Right lung (tissue), 5 donors: ENCODE data around the gene PCDHB15. TPM values are rescaled to one million over a fixed set of nuclear protein-coding genes. Genes with fewer than 3 reads are reported as not detected.
"Not testable (repeated sequence)": the region's sequence is repeated elsewhere in the genome, so short reads cannot be mapped to it uniquely, and the experiment has no call there.

Experiments used
- DNase-seq, 2 donors: peaks; one replicate each; pipeline ENCODE4 v3.0.0-alpha.2; 2013
- polyA plus RNA-seq, 5 donors: library from polyadenylated mRNA; unstranded; fragments of 120-200 nt; gene quantifications; one replicate each; pipeline versions ENCODE4 v1.2.1 to v1.2.3, GENCODE V29; 2013; ENCODE audit warnings: inconsistent platforms in 1 of 5, low replicate concordance in 1 of 5; ENCODE audit not compliant: insufficient read length in 5 of 5, insufficient read depth in 1 of 5

PCDHB15 gene
- polyA plus RNA-seq, 5 donors: 9.4 to 13.2 (median 10.2) TPM

GRCh38 chr5:141236516-141237313 is 8.5 kb upstream of the PCDHB15 start:
- no peak for DNase-seq

GRCh38 chr5:141241496-141241895 is 3.7 kb upstream of the PCDHB15 start:
- no peak for DNase-seq

GRCh38 chr5:141246971-141247370 is 1.8 kb downstream of the PCDHB15 start:
- DNase-seq: not testable (repeated sequence)

- not testable (repeated sequence) for DNase-seq
These were observed 2.2 kb downstream of the PCDHB15 start for GRCh38 chr5:141247434-141247833.

GRCh38 chr5:141250576-141250975 is 5.4 kb downstream of the PCDHB15 start:
- no peak for DNase-seq

GRCh38 chr5:141258464-141258863 is 13.3 kb downstream of the PCDHB15 start:
- no peak for DNase-seq

- no peak for DNase-seq
These were observed 13.8 kb downstream of the PCDHB15 start for GRCh38 chr5:141258948-141259347.

- no peak for DNase-seq
These were observed 15.5 kb downstream of the PCDHB15 start for GRCh38 chr5:141260458-141261237.

- no peak for DNase-seq
These were observed 16.0 kb downstream of the PCDHB15 start for GRCh38 chr5:141261238-141261546.

GRCh38 chr5:141269195-141269594 is 24.0 kb downstream of the PCDHB15 start:
- DNase-seq: no peak

GRCh38 chr5:141272906-141273305 is 27.7 kb downstream of the PCDHB15 start:
- no peak for DNase-seq

GRCh38 chr5:141298376-141298775 is 53.2 kb downstream of the PCDHB15 start:
- DNase-seq: no peak

Other genes with a start within 250 kb of the PCDHB15 start
- gene PCDHB1, start 194.0 kb upstream of the PCDHB15 start, polyA plus RNA-seq: under 1 TPM; 0.06 to 0.20 (median 0.11) TPM
- gene PCDHB2, start 150.8 kb upstream of the PCDHB15 start, polyA plus RNA-seq: 10 to 100 TPM in 1 of 5 donors, 1 to 10 TPM in 4; 5.7 to 11.9 (median 7.5) TPM
- gene PCDHB3, start 144.9 kb upstream of the PCDHB15 start, polyA plus RNA-seq: 1 to 10 TPM; 1.9 to 3.4 (median 2.8) TPM
- 1 to 10 TPM; 1.7 to 3.0 (median 2.9) TPM for gene PCDHB4, start 123.6 kb upstream of the PCDHB15 start, polyA plus RNA-seq
- 10 to 100 TPM in 3 of 5 donors, 1 to 10 TPM in 2; 9.1 to 15.4 (median 10.6) TPM for gene PCDHB5, start 110.2 kb upstream of the PCDHB15 start, polyA plus RNA-seq
- gene PCDHB6, start 95.3 kb upstream of the PCDHB15 start, polyA plus RNA-seq: 1 to 10 TPM; 2.5 to 3.7 (median 3.0) TPM
- 1 to 10 TPM; 3.9 to 6.0 (median 4.7) TPM for gene PCDHB7, start 72.8 kb upstream of the PCDHB15 start, polyA plus RNA-seq
- gene PCDHB8, start 67.6 kb upstream of the PCDHB15 start, polyA plus RNA-seq: 1 to 10 TPM; 1.1 to 2.5 (median 2.2) TPM
- gene PCDHB16, start 63.0 kb upstream of the PCDHB15 start, polyA plus RNA-seq: 1 to 10 TPM; 4.7 to 6.6 (median 4.9) TPM
- 1 to 10 TPM; 3.1 to 5.6 (median 4.0) TPM for gene PCDHB9, start 58.2 kb upstream of the PCDHB15 start, polyA plus RNA-seq
- gene PCDHB10, start 53.0 kb upstream of the PCDHB15 start, polyA plus RNA-seq: 1 to 10 TPM; 5.0 to 7.5 (median 6.9) TPM
- 1 to 10 TPM; 1.7 to 4.5 (median 3.3) TPM for gene PCDHB11, start 45.8 kb upstream of the PCDHB15 start, polyA plus RNA-seq
- gene PCDHB12, start 36.7 kb upstream of the PCDHB15 start, polyA plus RNA-seq: 1 to 10 TPM; 4.3 to 6.6 (median 5.4) TPM
- 1 to 10 TPM; 3.9 to 6.0 (median 5.0) TPM for gene PCDHB13, start 31.5 kb upstream of the PCDHB15 start, polyA plus RNA-seq
- 10 to 100 TPM in 1 of 5 donors, 1 to 10 TPM in 4; 9.1 to 10.3 (median 9.3) TPM for gene PCDHB14, start 22.1 kb upstream of the PCDHB15 start, polyA plus RNA-seq
- gene SLC25A2, start 58.7 kb downstream of the PCDHB15 start, polyA plus RNA-seq: under 1 TPM; 0.08 to 0.26 (median 0.17) TPM
- gene TAF7, start 75.4 kb downstream of the PCDHB15 start, polyA plus RNA-seq: 100 to 1,000 TPM; 124 to 151 (median 140) TPM
- gene PCDHGA1, start 85.1 kb downstream of the PCDHB15 start, polyA plus RNA-seq: 1 to 10 TPM in 1 of 5 donors, under 1 TPM in 4; 0.50 to 1.0 (median 0.72) TPM
- gene PCDHGA2, start 93.4 kb downstream of the PCDHB15 start, polyA plus RNA-seq: 1 to 10 TPM; 3.0 to 7.3 (median 4.2) TPM
- gene PCDHGA3, start 98.4 kb downstream of the PCDHB15 start, polyA plus RNA-seq: 1 to 10 TPM; 2.0 to 3.9 (median 2.8) TPM
- gene PCDHGB1, start 104.7 kb downstream of the PCDHB15 start, polyA plus RNA-seq: 1 to 10 TPM; 1.2 to 1.7 (median 1.7) TPM
- 1 to 10 TPM; 1.9 to 3.3 (median 2.4) TPM for gene PCDHGA4, start 109.6 kb downstream of the PCDHB15 start, polyA plus RNA-seq
- 1 to 10 TPM; 4.0 to 6.0 (median 4.3) TPM for gene PCDHGB2, start 114.6 kb downstream of the PCDHB15 start, polyA plus RNA-seq
- gene PCDHGA5, start 118.8 kb downstream of the PCDHB15 start, polyA plus RNA-seq: 1 to 10 TPM; 2.7 to 4.5 (median 3.7) TPM
- 1 to 10 TPM; 2.0 to 3.0 (median 2.5) TPM for gene PCDHGB3, start 124.8 kb downstream of the PCDHB15 start, polyA plus RNA-seq
- 1 to 10 TPM; 4.2 to 6.1 (median 4.6) TPM for gene PCDHGA6, start 128.5 kb downstream of the PCDHB15 start, polyA plus RNA-seq
- 1 to 10 TPM; 1.7 to 2.1 (median 1.9) TPM for gene PCDHGA7, start 137.3 kb downstream of the PCDHB15 start, polyA plus RNA-seq
- gene PCDHGB4, start 142.3 kb downstream of the PCDHB15 start, polyA plus RNA-seq: 1 to 10 TPM; 3.1 to 5.0 (median 4.2) TPM
- 1 to 10 TPM in 1 of 5 donors, under 1 TPM in 4; 0.50 to 1.1 (median 0.74) TPM for gene PCDHGA8, start 147.2 kb downstream of the PCDHB15 start, polyA plus RNA-seq
- 1 to 10 TPM; 6.8 to 8.5 (median 7.7) TPM for gene PCDHGB5, start 152.6 kb downstream of the PCDHB15 start, polyA plus RNA-seq
- gene PCDHGA9, start 157.4 kb downstream of the PCDHB15 start, polyA plus RNA-seq: 1 to 10 TPM; 4.4 to 8.3 (median 5.7) TPM
- gene PCDHGB6, start 162.6 kb downstream of the PCDHB15 start, polyA plus RNA-seq: 1 to 10 TPM; 6.4 to 9.3 (median 7.8) TPM
- gene PCDHGA10, start 167.6 kb downstream of the PCDHB15 start, polyA plus RNA-seq: 1 to 10 TPM; 4.2 to 5.4 (median 4.5) TPM
- gene PCDHGB7, start 172.3 kb downstream of the PCDHB15 start, polyA plus RNA-seq: 10 to 100 TPM; 13.1 to 15.2 (median 13.9) TPM
- gene PCDHGA11, start 175.7 kb downstream of the PCDHB15 start, polyA plus RNA-seq: 1 to 10 TPM; 2.7 to 4.4 (median 3.2) TPM
- 1 to 10 TPM; 2.3 to 4.3 (median 3.4) TPM for gene PCDHGA12, start 185.1 kb downstream of the PCDHB15 start, polyA plus RNA-seq
- 100 to 1,000 TPM; 102 to 151 (median 113) TPM for gene PCDHGC3, start 230.6 kb downstream of the PCDHB15 start, polyA plus RNA-seq
- gene PCDHGC4, start 239.6 kb downstream of the PCDHB15 start, polyA plus RNA-seq: 1 to 10 TPM; 1.5 to 2.7 (median 1.7) TPM
- 1 to 10 TPM in 2 of 5 donors, under 1 TPM in 3; 0.76 to 1.2 (median 0.85) TPM for gene PCDHGC5, start 243.7 kb downstream of the PCDHB15 start, polyA plus RNA-seq